ENCODE data around the gene QRFPR.

DNA sequence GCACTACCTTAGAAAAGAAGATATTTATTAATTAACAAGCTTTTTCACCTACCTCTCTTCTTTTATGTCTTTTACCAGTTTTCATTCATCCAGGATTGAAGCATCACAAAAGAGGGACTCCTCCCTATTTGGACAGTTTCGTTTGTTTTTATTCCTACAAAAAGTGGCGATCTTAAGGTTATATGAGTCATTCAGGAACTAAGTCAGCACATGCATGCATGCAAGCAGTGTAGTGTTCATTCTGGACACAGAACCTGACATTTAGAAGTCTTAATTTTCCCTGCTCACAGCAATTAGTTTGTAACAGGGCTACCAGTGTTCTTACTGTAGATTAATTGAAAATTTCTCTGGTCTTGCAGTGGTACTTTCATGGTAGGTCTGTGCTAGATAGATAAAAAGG is 47.9 kb upstream of the QRFPR start:
- TF ChIP-seq, protein P1, sequence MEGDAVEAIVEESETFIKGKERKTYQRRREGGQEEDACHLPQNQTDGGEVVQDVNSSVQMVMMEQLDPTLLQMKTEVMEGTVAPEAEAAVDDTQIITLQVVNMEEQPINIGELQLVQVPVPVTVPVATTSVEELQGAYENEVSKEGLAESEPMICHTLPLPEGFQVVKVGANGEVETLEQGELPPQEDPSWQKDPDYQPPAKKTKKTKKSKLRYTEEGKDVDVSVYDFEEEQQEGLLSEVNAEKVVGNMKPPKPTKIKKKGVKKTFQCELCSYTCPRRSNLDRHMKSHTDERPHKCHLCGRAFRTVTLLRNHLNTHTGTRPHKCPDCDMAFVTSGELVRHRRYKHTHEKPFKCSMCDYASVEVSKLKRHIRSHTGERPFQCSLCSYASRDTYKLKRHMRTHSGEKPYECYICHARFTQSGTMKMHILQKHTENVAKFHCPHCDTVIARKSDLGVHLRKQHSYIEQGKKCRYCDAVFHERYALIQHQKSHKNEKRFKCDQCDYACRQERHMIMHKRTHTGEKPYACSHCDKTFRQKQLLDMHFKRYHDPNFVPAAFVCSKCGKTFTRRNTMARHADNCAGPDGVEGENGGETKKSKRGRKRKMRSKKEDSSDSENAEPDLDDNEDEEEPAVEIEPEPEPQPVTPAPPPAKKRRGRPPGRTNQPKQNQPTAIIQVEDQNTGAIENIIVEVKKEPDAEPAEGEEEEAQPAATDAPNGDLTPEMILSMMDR (IDR thresholded peaks at IDR 0.05) = no peak
- TF ChIP-seq POLR2AphosphoS5 (IDR thresholded peaks at IDR 0.05) = no peak
